Right atrium auricular region (tissue), 2 donors: ENCODE results near the gene PARP6. TPM values are rescaled to one million over a fixed set of nuclear protein-coding genes. Genes with fewer than 3 reads are reported as not detected.
"Not testable (repeated sequence)": the region's sequence is repeated elsewhere in the genome, so short reads cannot be mapped to it uniquely, and the experiment has no call there.

Experiments
- DNase-seq: peaks from one replicate; pipeline ENCODE4 v3.0.0-alpha.2; 2019; ENCODE audit warnings: low spot score
- H3K27ac ChIP-seq, 2 donors: fragments of 200-600 bp; sonication (generic); 1 replicate in 1 of 2; 2 replicates in 1 of 2; pipeline ENCODE4 v1.5.1; 2016 to 2019
- H3K27me3 ChIP-seq, 2 donors: fragments of 200-600 bp; sonication (generic); one replicate each; pipeline versions ENCODE4 v1.5.1 to v1.6.0; 2017 to 2019
- H3K36me3 ChIP-seq: fragments of 200-600 bp; sonication (generic); one replicate; pipeline ENCODE4 v1.5.1; 2016
- H3K4me1 ChIP-seq, 2 donors: fragments of 200-600 bp; sonication (generic); one replicate each; pipeline versions ENCODE4 v1.5.1 to v1.6.0; 2017 to 2019
- H3K4me3 ChIP-seq, 2 donors: fragments of 200-600 bp; sonication (generic); 1 replicate in 1 of 2; 2 replicates in 1 of 2; pipeline ENCODE4 v1.5.1; 2017 to 2019; ENCODE audit warnings: mild to moderate bottlenecking in 1 of 2, moderate library complexity in 1 of 2
- H3K9me3 ChIP-seq, 2 donors: fragments of 200-600 bp; sonication (generic); one replicate each; pipeline ENCODE4 v1.5.1; 2019
- total RNA-seq, 2 donors: library from RNA; depleted of rRNA; stranded (reverse); fragments of >200 nt; gene quantifications; one replicate each; pipeline ENCODE4 v1.1.0, GENCODE V29; 2016
- TF ChIP-seq, protein P1 (sequence below), 2 donors: fragments of 200-600 bp; sonication (generic); IDR thresholded peaks; one replicate each; pipeline ENCODE4 v1.5.1; 2019; ENCODE audit warnings: antibody characterized with exemption in 2 of 2

PARP6 gene
- total RNA-seq, 2 donors from 2014 or later: 29.9 to 44.1 TPM

GRCh38 chr15:72285402-72285801 lies 13.0 kb upstream of the PARP6 start:
- Histone ChIP-seq H3K27ac (no peak overlapping the region), H3K36me3 (no peaks in the 10 kb centered on the region), H3K9me3 (no peaks in the 10 kb centered on the region), H3K4me3 (no peak overlapping the region), H3K27me3 (no peaks in the 10 kb centered on the region), H3K4me1 (no peaks in the 10 kb centered on the region)
- TF ChIP-seq, protein P1, sequence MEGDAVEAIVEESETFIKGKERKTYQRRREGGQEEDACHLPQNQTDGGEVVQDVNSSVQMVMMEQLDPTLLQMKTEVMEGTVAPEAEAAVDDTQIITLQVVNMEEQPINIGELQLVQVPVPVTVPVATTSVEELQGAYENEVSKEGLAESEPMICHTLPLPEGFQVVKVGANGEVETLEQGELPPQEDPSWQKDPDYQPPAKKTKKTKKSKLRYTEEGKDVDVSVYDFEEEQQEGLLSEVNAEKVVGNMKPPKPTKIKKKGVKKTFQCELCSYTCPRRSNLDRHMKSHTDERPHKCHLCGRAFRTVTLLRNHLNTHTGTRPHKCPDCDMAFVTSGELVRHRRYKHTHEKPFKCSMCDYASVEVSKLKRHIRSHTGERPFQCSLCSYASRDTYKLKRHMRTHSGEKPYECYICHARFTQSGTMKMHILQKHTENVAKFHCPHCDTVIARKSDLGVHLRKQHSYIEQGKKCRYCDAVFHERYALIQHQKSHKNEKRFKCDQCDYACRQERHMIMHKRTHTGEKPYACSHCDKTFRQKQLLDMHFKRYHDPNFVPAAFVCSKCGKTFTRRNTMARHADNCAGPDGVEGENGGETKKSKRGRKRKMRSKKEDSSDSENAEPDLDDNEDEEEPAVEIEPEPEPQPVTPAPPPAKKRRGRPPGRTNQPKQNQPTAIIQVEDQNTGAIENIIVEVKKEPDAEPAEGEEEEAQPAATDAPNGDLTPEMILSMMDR (IDR thresholded peaks at IDR 0.05): no peak
- DNase-seq: no peak

DNA sequence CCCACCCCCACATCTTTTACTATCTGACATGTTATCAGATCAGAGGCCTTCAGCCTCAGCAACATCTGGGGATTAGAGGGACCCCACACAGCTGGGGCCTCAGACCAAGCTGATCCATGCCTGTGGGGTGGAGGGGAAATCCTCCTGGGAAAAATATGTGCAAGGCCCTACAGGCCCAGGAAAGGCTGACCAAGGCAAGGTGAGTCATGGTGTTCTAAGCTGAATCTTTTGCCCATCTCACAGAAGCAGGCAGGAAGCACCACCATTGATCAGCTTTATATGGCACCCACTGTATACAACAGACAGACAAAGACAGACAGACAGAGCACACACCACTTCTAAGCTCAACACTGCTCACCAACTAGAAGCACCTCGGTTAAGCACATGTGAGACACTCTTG lies 12.4 kb upstream of the PARP6 start:
- no peak for DNase-seq
- H3K9me3 ChIP-seq: no peaks in the 10 kb centered on the region
- no peaks in the 10 kb centered on the region for H3K36me3 ChIP-seq
- H3K4me1 ChIP-seq: no peaks in the 10 kb centered on the region
- no peak overlapping the region for H3K27ac ChIP-seq
- no peaks in the 10 kb centered on the region for H3K27me3 ChIP-seq
- H3K4me3 ChIP-seq: no peak overlapping the region
- TF ChIP-seq, protein P1 (IDR thresholded peaks at IDR 0.05): no peak

DNA sequence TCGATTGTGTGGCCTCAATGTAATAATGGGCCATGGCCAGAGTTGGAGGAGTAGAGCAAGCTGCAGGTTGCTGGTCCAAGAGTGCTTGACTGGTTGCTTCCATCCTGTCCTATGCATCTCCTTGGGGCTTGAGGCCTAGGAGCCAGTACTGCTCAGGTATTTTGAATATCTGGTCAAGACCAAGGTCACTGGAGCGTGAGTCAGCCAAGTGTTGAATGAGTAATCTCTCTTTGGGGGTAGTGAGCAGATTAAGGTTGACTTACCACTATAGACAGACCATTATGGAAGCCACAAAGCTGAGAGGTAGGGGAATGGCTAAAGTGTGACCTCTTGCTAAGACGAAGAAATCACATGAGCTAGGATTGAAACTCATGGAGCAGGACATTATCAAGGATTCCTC lies 9.4 kb upstream of the PARP6 start:
- H3K9me3 ChIP-seq: no peaks in the 10 kb centered on the region
- H3K4me1 ChIP-seq: no peaks in the 10 kb centered on the region
- TF ChIP-seq, protein P1 (IDR thresholded peaks at IDR 0.05): no peak
- no peaks in the 10 kb centered on the region for H3K36me3 ChIP-seq
- H3K27me3 ChIP-seq: no peaks in the 10 kb centered on the region
- H3K4me3 ChIP-seq: no peak overlapping the region
- H3K27ac ChIP-seq: no peak overlapping the region
- no peak for DNase-seq

DNA sequence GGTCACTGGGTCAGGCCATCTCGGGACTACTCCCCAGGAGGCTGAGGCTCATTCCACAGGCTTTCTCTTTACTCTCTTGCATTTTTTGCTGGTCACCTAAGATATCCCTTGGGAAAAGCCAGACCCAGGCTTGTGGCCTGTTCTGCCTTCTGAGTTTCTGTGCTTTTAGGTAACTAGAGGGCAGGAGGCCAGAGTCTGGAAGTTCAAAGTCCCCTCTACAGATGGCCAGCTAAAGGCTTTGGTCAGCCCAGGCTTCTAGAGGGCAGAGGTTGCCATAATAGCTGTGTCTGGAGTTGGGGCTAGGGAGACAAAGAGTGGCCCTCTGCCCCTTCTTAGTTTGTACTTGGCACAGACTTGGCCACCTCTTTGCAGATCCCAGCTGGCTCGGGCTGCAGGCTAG lies 8.4 kb upstream of the PARP6 start:
- no peak for DNase-seq
- Histone ChIP-seq H3K27me3 (no peaks in the 10 kb centered on the region), H3K4me3 (no peak overlapping the region), H3K27ac (no peak overlapping the region), H3K9me3 (no peaks in the 10 kb centered on the region), H3K4me1 (no peaks in the 10 kb centered on the region), H3K36me3 (no peaks in the 10 kb centered on the region)
- TF ChIP-seq, protein P1 (IDR thresholded peaks at IDR 0.05): no peak

GRCh38 chr15:72278737-72279136 lies 6.4 kb upstream of the PARP6 start:
- TF ChIP-seq, protein P1 (IDR thresholded peaks at IDR 0.05): no peak
- H3K27me3 ChIP-seq: no peaks in the 10 kb centered on the region

GRCh38 chr15:72276326-72276700 lies 4.0 kb upstream of the PARP6 start:
- Histone ChIP-seq H3K27me3 (no peaks in the 10 kb centered on the region), H3K9me3 (no peaks in the 10 kb centered on the region), H3K4me3 (no peak overlapping the region), H3K4me1 (peaks cover 0 to 14% of the 10 kb centered on the region in 2 donors), H3K27ac (no peak overlapping the region), H3K36me3 (no peaks in the 10 kb centered on the region)
- TF ChIP-seq, protein P1 (IDR thresholded peaks at IDR 0.05): no peak
- no peak for DNase-seq

More at GRCh38 chr15:72278737-72279136, 6.4 kb upstream of the PARP6 start:
- Histone ChIP-seq H3K27ac (no peak overlapping the region), H3K4me3 (no peak overlapping the region), H3K4me1 (no peaks in the 10 kb centered on the region), H3K36me3 (no peaks in the 10 kb centered on the region), H3K9me3 (no peaks in the 10 kb centered on the region)
- DNase-seq: no peak

GRCh38 chr15:72275635-72276325 lies 3.4 kb upstream of the PARP6 start:
- not testable (repeated sequence) for DNase-seq, H3K27ac ChIP-seq, H3K36me3 ChIP-seq, H3K27me3 ChIP-seq, H3K9me3 ChIP-seq, H3K4me3 ChIP-seq
- peaks cover 2 to 19% of the 10 kb centered on the region in 2 donors for H3K4me1 ChIP-seq
